Activated CD4-positive, alpha-beta T cell treated with anti-CD3 and anti-CD28 coated beads, Interleukin-2, amount 50 U/mL, for 48 hours (primary cell): ENCODE data around the gene PIAS3.
"Not testable (repeated sequence)": the region's sequence is repeated elsewhere in the genome, so short reads cannot be mapped to it uniquely, and the experiment has no call there.

Experiments
- DNase-seq, 2 experiments: peaks; one replicate each; pipeline ENCODE4 v3.0.0-alpha.2; 2020

PIAS3 gene

GRCh38 chr1:145871994-145872924 is 13.4 kb upstream of the PIAS3 start:
- DNase-seq, result peak; percentile 43 to 55

- no peak for DNase-seq
These were observed 9.4 kb upstream of the PIAS3 start for GRCh38 chr1:145868232-145868631.

GRCh38 chr1:145863282-145864018 is 4.6 kb upstream of the PIAS3 start:
- no peak for DNase-seq

- DNase-seq, result peak; percentile 86 to 89
These were observed 676 bp upstream of the PIAS3 start for GRCh38 chr1:145859491-145860023.

- DNase-seq, result peak; percentile 60 to 70
These were observed 512 bp downstream of the PIAS3 start for GRCh38 chr1:145858238-145858900.

GRCh38 chr1:145857170-145857569 is 1.7 kb downstream of the PIAS3 start:
- no peak for DNase-seq

- DNase-seq, result no peak
These were observed 3.4 kb downstream of the PIAS3 start for GRCh38 chr1:145855426-145855948.

GRCh38 chr1:145849356-145850160 is 9.3 kb downstream of the PIAS3 start:
- no peak for DNase-seq

GRCh38 chr1:145847827-145848226 is 11.1 kb downstream of the PIAS3 start:
- DNase-seq, result no peak

GRCh38 chr1:145846201-145846612 is 12.7 kb downstream of the PIAS3 start:
- DNase-seq, result peak; percentile 23 to 39

GRCh38 chr1:145845514-145846161 is 13.2 kb downstream of the PIAS3 start, which contains the start of gene NUDT17:
Gene NUDT17, plus strand, starts transcription at chr1:145845630. Its CDS starts 11 bp downstream, at chr1:145845641.
- DNase-seq, result peak; percentile 81 to 83

- DNase-seq, result no peak
These were observed 13.8 kb downstream of the PIAS3 start for GRCh38 chr1:145845144-145845513.

GRCh38 chr1:145843031-145843430 is 15.8 kb downstream of the PIAS3 start:
- no peak for DNase-seq

- no peak for DNase-seq
These were observed 21.2 kb downstream of the PIAS3 start for GRCh38 chr1:145837656-145838055.

- DNase-seq, result not testable (repeated sequence)
These were observed 28.1 kb downstream of the PIAS3 start for GRCh38 chr1:145830810-145831209.

- DNase-seq, result no peak
These were observed 30.4 kb downstream of the PIAS3 start for GRCh38 chr1:145828367-145829026.

GRCh38 chr1:145827966-145828365 is 30.9 kb downstream of the PIAS3 start:
- DNase-seq, result no peak

GRCh38 chr1:145826030-145826429 is 32.9 kb downstream of the PIAS3 start:
- DNase-seq, result no peak

- DNase-seq, result no peak
These were observed 34.4 kb downstream of the PIAS3 start for GRCh38 chr1:145824499-145824842.

GRCh38 chr1:145823565-145824498 is 35.0 kb downstream of the PIAS3 start, which contains the start of the genes POLR3C and RNF115:
Gene POLR3C, plus strand, starts transcription at chr1:145824200. Its CDS starts 1,577 bp downstream, at chr1:145825777.
Gene RNF115, minus strand, starts transcription at chr1:145824095. Its CDS starts 222 bp downstream, at chr1:145823873.
- peak; percentile 80 to 85 for DNase-seq
